Thymus (tissue), 11 donors: ENCODE measurements around the gene PTH1R. TPM values are rescaled to one million over a fixed set of nuclear protein-coding genes. Genes with fewer than 3 reads are reported as not detected.

ENCODE experiments used
- DNase-seq, 9 donors: peaks; one replicate each; pipeline ENCODE4 v3.0.0-alpha.2; 2013; ENCODE audit warnings: low spot score in 9 of 9, low read depth in 6 of 9, missing footprints in 1 of 9
- H3K27ac ChIP-seq, 2 donors: one replicate each; pipeline ENCODE4 v1.5.1; 2013; ENCODE audit warnings: control low read depth in 1 of 2, low read depth in 1 of 2, low read length in 1 of 2, mild to moderate bottlenecking in 1 of 2, moderate library complexity in 1 of 2
- H3K27me3 ChIP-seq, 2 donors: one replicate each; pipeline ENCODE4 v1.5.1; 2013; ENCODE audit warnings: low read length in 1 of 2; ENCODE audit not compliant: control insufficient read depth in 2 of 2, insufficient read depth in 1 of 2
- H3K36me3 ChIP-seq, 2 donors: one replicate each; pipeline ENCODE4 v1.5.1; 2013; ENCODE audit warnings: low read length in 1 of 2, mild to moderate bottlenecking in 1 of 2, moderate library complexity in 1 of 2; ENCODE audit not compliant: control insufficient read depth in 2 of 2, insufficient read depth in 2 of 2
- H3K4me1 ChIP-seq, 2 donors: one replicate each; pipeline ENCODE4 v1.5.1; 2013; ENCODE audit warnings: low read length in 2 of 2; ENCODE audit not compliant: control insufficient read depth in 2 of 2, insufficient read depth in 2 of 2
- H3K4me3 ChIP-seq, 2 donors: one replicate each; pipeline ENCODE4 v1.5.1; 2013; ENCODE audit warnings: low read length in 2 of 2, control low read depth in 1 of 2, mild to moderate bottlenecking in 1 of 2
- H3K9me3 ChIP-seq, 2 donors: one replicate each; pipeline ENCODE4 v1.5.1; 2013; ENCODE audit warnings: low read length in 1 of 2, mild to moderate bottlenecking in 1 of 2; ENCODE audit not compliant: control insufficient read depth in 2 of 2, insufficient read depth in 1 of 2
- WGBS: extraction: QIAGEN DNeasy Blood & Tissue Kit; methylation state at CpG from one replicate; pipeline ENCODE4 v1.1.7; 2013; 5-methylcytosine and 5-hydroxymethylcytosine counted together
- polyA plus RNA-seq: library from polyadenylated mRNA; stranded (reverse); fragments of 200-250 nt; gene quantifications from one replicate; pipeline ENCODE4 v1.2.3, GENCODE V29; 2013
- total RNA-seq: library from RNA; stranded (reverse); fragments of 120-200 nt; gene quantifications from one replicate; pipeline ENCODE4 v1.2.4, GENCODE V29; 2013
- donor health status: healthy.

Gene PTH1R
- total and polyA plus RNA-seq, 2 donors = 0.80 to 6.9 TPM

GRCh38 chr3:46924921-46925584 is 47.5 kb downstream of the PTH1R start:
- H3K4me3 ChIP-seq = no peak overlapping the region
- peaks cover 0 to 17% of the 10 kb centered on the region in 2 donors for H3K9me3 ChIP-seq
- DNase-seq = no peak
- H3K27me3 ChIP-seq = no peaks in the 10 kb centered on the region
- peaks cover 66 to 81% of the 10 kb centered on the region in 2 donors for H3K36me3 ChIP-seq
- WGBS = 97% methylated on average over 10 of the region's 10 CpGs
- H3K27ac ChIP-seq = no peak overlapping the region
- H3K4me1 ChIP-seq = peaks cover 11 to 38% of the 10 kb centered on the region in 2 donors

GRCh38 chr3:46925585-46925934 is 48.0 kb downstream of the PTH1R start:
- H3K36me3 ChIP-seq = peaks cover 61 to 76% of the 10 kb centered on the region in 2 donors

GRCh38 chr3:46926039-46926438 is 48.5 kb downstream of the PTH1R start:
- 68% methylated on average over 6 of the region's 6 CpGs for WGBS
- no peak for DNase-seq
- peaks cover 11 to 47% of the 10 kb centered on the region in 2 donors for H3K4me1 ChIP-seq

More at GRCh38 chr3:46925585-46925934, 48.0 kb downstream of the PTH1R start:
- Histone ChIP-seq H3K4me3 (no peak overlapping the region), H3K4me1 (peaks cover 11 to 43% of the 10 kb centered on the region in 2 donors), H3K27ac (peak overlapping the region in 1 of 2 donors; percentile 91), H3K9me3 (peaks cover 0 to 17% of the 10 kb centered on the region in 2 donors), H3K27me3 (no peaks in the 10 kb centered on the region)
- DNase-seq = no peak
- WGBS = 97% methylated on average over 5 of the region's 5 CpGs

GRCh38 chr3:46926447-46926846 is 48.9 kb downstream of the PTH1R start:
- 56% methylated on average over 6 of the region's 6 CpGs for WGBS
- peaks cover 58 to 74% of the 10 kb centered on the region in 2 donors for H3K36me3 ChIP-seq
- no peaks in the 10 kb centered on the region for H3K27me3 ChIP-seq
- no peak for DNase-seq
- H3K27ac ChIP-seq = peak overlapping the region; percentile 82 to 91
- H3K9me3 ChIP-seq = peaks cover 0 to 17% of the 10 kb centered on the region in 2 donors
- H3K4me1 ChIP-seq = peaks cover 13 to 52% of the 10 kb centered on the region in 2 donors
- H3K4me3 ChIP-seq = no peak overlapping the region

More at GRCh38 chr3:46926039-46926438, 48.5 kb downstream of the PTH1R start:
- peak overlapping the region in 1 of 2 donors; percentile 91 for H3K27ac ChIP-seq
- no peak overlapping the region for H3K4me3 ChIP-seq
- H3K36me3 ChIP-seq = peaks cover 58 to 75% of the 10 kb centered on the region in 2 donors
- no peaks in the 10 kb centered on the region for H3K27me3 ChIP-seq
- H3K9me3 ChIP-seq = peaks cover 0 to 17% of the 10 kb centered on the region in 2 donors

GRCh38 chr3:46926871-46927717 is 49.6 kb downstream of the PTH1R start:
- 35% methylated on average over 15 of the region's 15 CpGs for WGBS
- Histone ChIP-seq H3K4me3 (no peak overlapping the region), H3K36me3 (peaks cover 52 to 69% of the 10 kb centered on the region in 2 donors), H3K4me1 (peaks cover 15 to 58% of the 10 kb centered on the region in 2 donors), H3K9me3 (peaks cover 0 to 17% of the 10 kb centered on the region in 2 donors), H3K27me3 (no peaks in the 10 kb centered on the region), H3K27ac (peak overlapping the region; percentile 82 to 91)
- DNase-seq = peak in 6 of 9 donors; percentile 21 to 77 (median 50)

- H3K4me1 ChIP-seq = peaks cover 18 to 64% of the 10 kb centered on the region in 2 donors
- 94% methylated on average over 6 of the region's 6 CpGs for WGBS
- H3K27me3 ChIP-seq = no peaks in the 10 kb centered on the region
Measured at GRCh38 chr3:46927718-46928073, 50.2 kb downstream of the PTH1R start.

GRCh38 chr3:46928282-46928681 is 50.8 kb downstream of the PTH1R start:
- peaks cover 0 to 17% of the 10 kb centered on the region in 2 donors for H3K9me3 ChIP-seq
- peak in 1 of 9 donors; percentile 42 for DNase-seq
- H3K36me3 ChIP-seq = peaks cover 46 to 62% of the 10 kb centered on the region in 2 donors
- 45% methylated on average over 1 of the region's 1 CpG for WGBS
- no peaks in the 10 kb centered on the region for H3K27me3 ChIP-seq
- H3K4me1 ChIP-seq = peaks cover 21 to 70% of the 10 kb centered on the region in 2 donors
- no peak overlapping the region for H3K4me3 ChIP-seq
- no peak overlapping the region for H3K27ac ChIP-seq

More at GRCh38 chr3:46927718-46928073, 50.2 kb downstream of the PTH1R start:
- H3K36me3 ChIP-seq = peaks cover 49 to 66% of the 10 kb centered on the region in 2 donors
- DNase-seq = no peak
- H3K27ac ChIP-seq = peak overlapping the region in 1 of 2 donors; percentile 91
- H3K9me3 ChIP-seq = peaks cover 0 to 17% of the 10 kb centered on the region in 2 donors
- H3K4me3 ChIP-seq = no peak overlapping the region

- Histone ChIP-seq H3K4me3 (no peak overlapping the region), H3K36me3 (peaks cover 41 to 59% of the 10 kb centered on the region in 2 donors), H3K4me1 (peaks cover 23 to 69% of the 10 kb centered on the region in 2 donors), H3K27ac (no peak overlapping the region), H3K27me3 (no peaks in the 10 kb centered on the region), H3K9me3 (peaks cover 0 to 17% of the 10 kb centered on the region in 2 donors)
- no peak for DNase-seq
- WGBS = 88% methylated on average over 2 of the region's 2 CpGs
Measured at GRCh38 chr3:46929324-46929723, 51.8 kb downstream of the PTH1R start.
